ENCODE results near the gene PIGZ.

The PIGZ gene

GRCh38 chr3:196976941-196977340 lies 8.3 kb upstream of the PIGZ start:
- DNase-seq = no peak

- DNase-seq = no peak
These were observed 6.7 kb upstream of the PIGZ start for GRCh38 chr3:196975349-196975748.

- no peak for DNase-seq
These were observed 6.0 kb upstream of the PIGZ start for GRCh38 chr3:196974661-196975060.

GRCh38 chr3:196971094-196971698 lies 2.6 kb upstream of the PIGZ start:
- DNase-seq = no peak

GRCh38 chr3:196970547-196971093 lies 2.0 kb upstream of the PIGZ start:
- no peak for DNase-seq

- no peak for DNase-seq
These were observed 1.3 kb upstream of the PIGZ start for GRCh38 chr3:196969660-196970546.

GRCh38 chr3:196969134-196969659 lies 564 bp upstream of the PIGZ start:
- DNase-seq = no peak

- DNase-seq = no peak
These were observed 1.0 kb downstream of the PIGZ start for GRCh38 chr3:196967412-196968232.

- no peak for DNase-seq
These were observed 1.9 kb downstream of the PIGZ start for GRCh38 chr3:196966526-196967401.

GRCh38 chr3:196965804-196966173 lies 2.8 kb downstream of the PIGZ start:
- no peak for DNase-seq

- DNase-seq = no peak
These were observed 3.4 kb downstream of the PIGZ start for GRCh38 chr3:196965112-196965803.

GRCh38 chr3:196963631-196963953 lies 5.0 kb downstream of the PIGZ start:
- no peak for DNase-seq

- no peak for DNase-seq
These were observed 5.6 kb downstream of the PIGZ start for GRCh38 chr3:196962930-196963630.

- no peak for DNase-seq
These were observed 6.3 kb downstream of the PIGZ start for GRCh38 chr3:196962108-196962929.

GRCh38 chr3:196954832-196955231 lies 13.8 kb downstream of the PIGZ start:
- DNase-seq = no peak

- no peak for DNase-seq
These were observed 17.3 kb downstream of the PIGZ start for GRCh38 chr3:196951371-196951770.

GRCh38 chr3:196949750-196950149 lies 18.9 kb downstream of the PIGZ start:
- no peak for DNase-seq

GRCh38 chr3:196949285-196949619 lies 19.4 kb downstream of the PIGZ start:
- DNase-seq = no peak

- no peak for DNase-seq
These were observed 20.0 kb downstream of the PIGZ start for GRCh38 chr3:196948442-196949284.

Measured in SIG-M5 (cell line).